HG02970 (cell line): ENCODE measurements around the gene BTBD19.
"Not testable (repeated sequence)": the region's sequence is repeated elsewhere in the genome, so short reads cannot be mapped to it uniquely, and the experiment has no call there.

Experiments
- ATAC-seq: cut with Tn5 transposase; IDR thresholded peaks from one replicate; pipeline ENCODE4 v1.9.1; 2021; ENCODE audit warnings: mild to moderate bottlenecking, moderate library complexity, moderate number of reproducible peaks; ENCODE audit not compliant: unreplicated experiment, low FRiP score

Gene BTBD19

DNA sequence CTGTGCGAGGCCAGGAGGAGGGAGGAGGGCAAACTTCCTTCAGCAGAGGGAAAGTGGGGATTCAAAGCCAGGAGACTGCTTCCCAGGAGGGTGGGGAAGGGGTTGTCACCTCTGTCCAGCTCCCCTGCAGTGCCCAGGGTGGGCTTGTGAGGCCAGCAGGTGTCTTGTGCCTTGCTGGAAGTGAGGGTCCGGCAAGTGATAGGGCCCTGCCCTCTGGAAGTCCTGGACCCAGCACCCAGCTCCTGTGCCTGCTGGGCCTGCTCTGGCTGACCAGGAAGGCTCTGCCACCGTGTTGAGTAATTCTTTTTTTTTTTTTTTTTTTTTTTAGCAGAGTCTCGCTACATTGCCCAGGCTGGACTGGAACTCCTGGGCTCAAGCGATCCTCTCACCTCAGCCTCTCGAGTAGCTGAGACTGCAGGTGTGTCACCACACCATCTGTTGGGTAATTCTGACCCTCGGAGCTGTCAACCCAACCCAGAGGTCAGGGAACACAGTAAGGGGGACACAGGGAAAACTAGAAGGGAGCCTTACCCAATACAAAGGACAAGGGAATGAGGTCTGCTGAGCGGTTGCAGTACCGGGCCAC lies 21.4 kb upstream of the BTBD19 start:
- ATAC-seq: no peak

DNA sequence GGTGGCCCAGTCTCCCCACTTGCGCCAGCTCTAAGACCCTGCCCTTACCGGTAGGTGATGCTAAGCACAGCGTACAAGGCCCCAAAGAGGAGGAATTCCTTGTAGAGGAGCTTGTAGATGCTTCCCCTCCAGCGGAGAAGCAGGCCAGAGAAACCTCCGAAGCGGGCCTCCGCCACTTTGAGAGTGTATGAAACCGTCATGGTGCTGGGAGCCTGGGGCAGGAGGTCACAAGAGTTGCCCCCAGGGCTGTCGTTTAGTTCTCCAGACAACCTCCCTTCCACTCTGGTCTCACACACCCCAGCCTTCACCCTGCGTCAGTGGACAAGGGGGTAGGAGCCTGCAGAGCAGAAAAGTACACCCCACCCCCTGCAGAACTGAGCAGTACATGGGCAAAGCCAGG lies 20.8 kb upstream of the BTBD19 start:
- no peak for ATAC-seq

DNA sequence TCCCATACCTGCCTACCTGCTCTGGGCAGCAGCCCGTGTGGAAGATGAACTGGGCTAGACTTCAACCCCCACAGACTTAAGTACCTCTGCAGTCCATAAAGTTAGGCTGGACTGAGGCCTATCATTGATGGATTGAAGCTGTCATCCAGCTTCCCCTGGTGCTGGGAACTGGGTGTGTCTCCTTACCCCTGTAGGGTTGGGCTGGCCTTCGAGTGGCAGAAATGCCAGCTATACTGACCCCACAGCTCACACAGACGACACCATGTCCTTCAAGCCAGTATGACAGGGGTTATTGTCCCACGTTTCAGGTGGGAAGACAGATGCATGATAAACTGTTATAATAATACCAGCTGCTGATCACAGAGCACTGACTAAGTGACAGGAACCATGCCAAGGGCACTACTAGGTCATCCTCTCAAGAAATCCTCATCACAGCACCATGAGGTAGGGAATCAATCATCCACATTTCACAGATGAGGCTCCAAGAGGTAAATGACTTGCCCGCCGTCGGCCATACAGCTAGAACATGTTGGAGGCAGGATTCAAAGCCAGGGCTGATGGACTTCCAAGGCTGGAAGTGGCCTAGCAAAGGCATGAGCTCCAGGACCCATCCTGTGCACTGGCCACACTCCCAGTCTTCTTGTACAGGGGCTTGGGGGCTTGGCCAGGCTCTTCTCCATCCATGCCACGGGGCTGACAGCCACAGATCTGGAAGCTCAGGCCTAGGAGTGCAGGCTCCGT lies 20.0 kb upstream of the BTBD19 start, which contains the start of gene BEST4:
BEST4 (minus strand) TSS at position 51 of the 741 bp plus-strand sequence. CDS start 465 bp downstream, outside the sequence.
- ATAC-seq: no peak

DNA sequence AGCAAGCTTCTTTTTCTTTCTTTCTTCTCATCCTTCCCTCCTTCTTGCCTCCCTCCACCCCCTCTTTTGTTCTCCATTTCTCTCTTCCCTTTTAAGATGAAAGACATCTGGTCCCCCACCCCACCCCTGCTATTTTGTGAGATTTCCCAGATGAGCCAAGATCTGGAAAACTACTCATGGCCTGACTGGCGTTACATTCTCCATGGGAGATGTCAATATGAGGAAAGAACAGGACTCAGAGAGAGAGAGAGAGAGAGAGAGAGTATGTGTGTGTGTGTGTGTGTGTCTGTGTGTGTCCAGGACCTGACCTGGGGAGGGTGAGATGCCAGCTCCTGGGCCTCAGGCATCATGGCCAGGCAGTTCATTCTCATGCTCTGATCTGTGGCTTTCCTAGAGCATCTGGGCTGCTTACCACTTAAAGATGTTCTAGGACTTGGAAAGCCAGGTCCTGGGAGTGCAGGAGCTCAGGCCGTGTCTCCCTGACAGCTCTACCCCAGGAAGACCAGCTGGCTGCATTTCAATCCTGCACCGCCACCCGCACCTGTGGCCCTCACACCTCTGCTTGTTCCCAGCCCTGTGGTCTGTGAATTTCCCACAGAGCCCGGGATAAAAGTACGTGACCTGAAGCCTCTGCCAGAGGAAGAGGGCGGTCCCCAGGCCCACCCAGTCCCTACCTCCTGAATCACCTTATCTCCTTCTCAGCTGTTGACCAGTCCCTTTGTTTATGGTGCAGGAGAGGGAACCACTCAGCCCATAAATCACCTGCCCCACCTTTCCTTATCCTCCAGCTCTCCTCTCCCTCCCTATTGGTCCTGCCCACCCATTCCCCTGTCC lies 17.1 kb upstream of the BTBD19 start:
- no peak for ATAC-seq

DNA sequence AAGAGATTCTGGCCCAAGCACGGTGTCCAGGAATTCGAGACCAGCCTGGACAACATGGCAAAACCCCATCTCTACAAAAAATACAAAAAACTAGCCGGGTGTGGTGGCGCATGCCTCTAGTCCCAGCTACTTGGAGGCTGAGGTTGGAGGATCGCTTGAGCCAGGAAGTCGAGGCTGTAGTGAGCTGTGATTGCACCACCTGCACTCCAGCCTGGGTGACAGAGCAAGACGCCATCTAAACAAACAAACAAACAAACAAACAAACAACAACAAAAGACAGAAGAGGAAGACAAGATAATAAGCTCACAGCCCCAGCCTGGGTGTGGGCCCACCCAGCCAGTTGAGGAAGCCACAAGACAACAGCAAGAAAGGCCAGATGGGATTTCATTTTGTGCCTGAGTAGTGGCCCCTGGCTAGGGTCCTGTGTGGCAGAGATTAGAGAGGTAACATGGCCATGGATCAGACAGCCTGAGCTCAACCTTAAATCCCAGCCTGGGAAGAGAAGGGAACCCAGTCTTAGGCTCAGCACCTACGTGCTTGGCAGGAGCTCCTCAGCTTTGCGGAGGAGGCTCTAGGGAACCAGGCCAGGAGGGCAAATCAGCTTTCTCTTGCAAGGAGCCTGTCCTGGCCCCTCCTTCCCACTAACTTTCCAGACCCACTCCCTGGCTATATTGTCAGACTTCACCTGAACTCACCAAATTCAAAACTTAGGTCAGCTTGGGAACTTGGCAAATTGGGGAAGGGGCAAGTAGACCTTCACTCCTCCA lies 15.4 kb upstream of the BTBD19 start:
- no peak for ATAC-seq

DNA sequence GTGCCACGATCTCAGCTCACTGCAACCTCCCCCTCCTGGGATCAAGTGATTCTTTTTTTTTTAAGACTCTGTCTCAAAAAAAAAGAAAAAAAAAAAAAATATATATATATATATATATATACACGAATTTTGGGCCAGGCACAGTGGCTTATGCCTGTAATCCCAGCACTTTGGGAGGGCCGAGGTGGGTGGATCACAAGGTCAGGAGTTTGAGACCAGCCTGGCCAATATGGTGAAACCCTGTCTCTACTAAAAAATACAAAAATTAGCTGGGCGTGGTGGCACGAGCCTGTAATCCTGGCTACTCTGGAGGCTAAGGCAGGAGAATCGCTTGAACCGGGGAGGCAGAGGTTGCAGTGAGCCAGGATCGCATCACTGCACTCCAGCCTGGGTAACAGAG lies 10.4 kb upstream of the BTBD19 start:
- ATAC-seq: not testable (repeated sequence)

DNA sequence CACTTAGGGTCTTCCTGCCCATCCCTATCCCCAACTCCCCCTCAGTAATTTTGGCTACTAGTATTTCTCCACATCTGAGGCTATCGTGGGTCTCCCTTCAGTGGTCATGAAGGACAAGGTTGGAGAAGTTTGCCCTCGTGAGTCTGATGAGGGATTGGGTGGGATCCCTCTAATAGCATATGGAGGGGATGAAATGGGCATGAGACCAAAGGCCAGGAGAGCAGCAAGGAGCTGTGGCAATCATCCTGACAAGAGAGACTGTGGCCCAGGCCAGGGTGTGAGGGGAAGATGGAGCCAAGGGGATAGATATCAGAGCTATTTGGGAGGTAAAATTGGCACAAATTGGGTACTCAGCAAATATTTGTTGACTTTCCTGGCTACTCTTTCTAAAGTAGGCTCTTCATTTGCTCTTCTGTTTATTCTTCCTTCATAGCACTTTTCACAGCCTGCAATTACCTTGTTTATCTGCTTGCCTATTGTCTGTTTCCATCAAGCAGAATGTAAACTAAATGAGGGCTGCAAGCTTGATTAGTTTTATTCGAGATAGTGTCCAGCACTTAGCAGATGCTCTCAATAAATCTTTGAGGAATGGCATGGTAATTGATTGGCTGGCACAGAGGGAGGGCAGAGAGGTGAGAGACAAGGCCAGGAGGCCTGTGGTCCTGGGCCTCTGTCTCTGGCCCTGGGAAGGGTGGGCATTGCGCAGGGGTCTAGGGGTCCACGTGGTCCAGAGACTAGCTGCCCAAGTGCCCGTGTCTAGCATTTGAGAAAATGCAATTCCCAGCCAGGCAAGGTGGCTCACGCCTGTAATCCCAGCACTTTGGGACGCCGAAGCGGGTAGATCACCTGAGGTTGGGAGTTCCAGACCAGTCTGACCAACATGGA lies 9.6 kb upstream of the BTBD19 start:
- no peak for ATAC-seq

DNA sequence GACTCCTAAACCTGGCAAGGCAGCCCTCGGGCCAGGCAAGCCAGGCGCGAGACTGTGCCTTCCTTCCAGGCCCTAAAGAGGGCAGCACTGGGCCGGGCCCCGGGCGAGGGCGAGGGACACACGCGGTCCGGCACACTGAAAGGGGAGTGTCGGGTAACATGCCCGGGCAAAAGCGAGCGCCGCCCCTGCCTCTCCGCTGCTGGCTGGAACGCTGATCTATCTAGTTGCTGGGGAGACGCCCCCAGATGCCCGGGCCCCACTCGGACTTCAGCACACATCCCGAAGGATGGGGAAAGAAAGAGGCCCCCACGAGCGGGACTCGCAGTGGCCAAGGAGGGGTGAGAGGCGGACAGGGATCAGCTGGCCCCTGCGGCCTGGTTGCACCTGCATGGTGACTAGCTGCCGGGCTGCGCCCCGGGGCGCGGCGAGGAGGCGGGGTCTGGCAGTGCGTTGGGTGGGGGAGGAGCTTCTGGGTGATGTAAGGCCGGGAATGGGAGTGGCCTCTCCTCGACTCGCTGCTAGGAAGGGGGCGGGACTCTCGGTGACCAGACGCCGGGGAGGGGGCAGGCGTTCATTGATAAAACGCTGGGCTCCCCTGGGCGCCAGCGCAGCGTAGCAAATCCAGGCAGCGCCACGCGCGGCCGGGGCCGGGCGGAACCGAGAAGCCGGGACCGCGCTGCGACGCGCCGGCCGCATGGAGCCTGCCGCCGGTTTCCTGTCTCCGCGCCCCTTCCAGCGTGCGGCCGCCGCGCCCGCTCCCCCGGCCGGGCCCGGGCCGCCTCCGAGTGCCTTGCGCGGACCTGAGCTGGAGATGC lies 8.3 kb upstream of the BTBD19 start, which contains the start of gene PLK3:
PLK3 (plus strand) TSS at position 608 of the 815 bp plus-strand sequence; CDS start at position 695, 87 bp downstream.
- ATAC-seq: peak; percentile 79

DNA sequence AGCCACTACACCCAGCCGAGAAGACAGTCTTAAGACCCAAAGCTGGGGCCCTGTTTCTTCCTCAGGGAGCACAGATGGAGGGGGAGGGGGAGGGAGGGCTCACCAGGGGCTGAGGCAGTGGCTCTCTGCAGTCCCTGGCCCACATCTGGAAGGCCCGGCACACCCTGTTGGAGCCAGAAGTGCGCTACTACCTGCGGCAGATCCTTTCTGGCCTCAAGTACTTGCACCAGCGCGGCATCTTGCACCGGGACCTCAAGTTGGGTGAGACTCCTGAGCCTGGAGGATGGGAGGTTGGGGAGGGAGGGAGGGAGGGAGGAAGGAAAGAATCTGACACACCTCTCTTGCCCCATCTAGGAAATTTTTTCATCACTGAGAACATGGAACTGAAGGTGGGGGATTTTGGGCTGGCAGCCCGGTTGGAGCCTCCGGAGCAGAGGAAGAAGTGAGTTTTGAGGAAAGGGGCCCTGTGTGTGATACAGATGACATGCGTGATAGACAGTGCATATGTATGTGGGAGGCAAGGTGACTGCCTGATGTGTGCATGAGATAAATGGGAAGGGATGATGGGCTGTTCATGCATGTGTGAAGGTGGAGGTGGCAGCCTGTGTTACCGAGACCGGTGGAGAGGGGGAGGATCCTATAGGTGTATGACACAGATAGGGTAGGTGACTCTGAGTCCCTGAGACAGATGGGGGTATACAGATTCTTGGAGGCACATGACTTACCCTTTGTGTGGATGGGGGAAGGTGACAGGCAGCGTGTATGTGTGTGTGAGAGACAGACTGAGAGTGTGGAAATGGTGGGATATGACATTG lies 6.6 kb upstream of the BTBD19 start:
- ATAC-seq: no peak

DNA sequence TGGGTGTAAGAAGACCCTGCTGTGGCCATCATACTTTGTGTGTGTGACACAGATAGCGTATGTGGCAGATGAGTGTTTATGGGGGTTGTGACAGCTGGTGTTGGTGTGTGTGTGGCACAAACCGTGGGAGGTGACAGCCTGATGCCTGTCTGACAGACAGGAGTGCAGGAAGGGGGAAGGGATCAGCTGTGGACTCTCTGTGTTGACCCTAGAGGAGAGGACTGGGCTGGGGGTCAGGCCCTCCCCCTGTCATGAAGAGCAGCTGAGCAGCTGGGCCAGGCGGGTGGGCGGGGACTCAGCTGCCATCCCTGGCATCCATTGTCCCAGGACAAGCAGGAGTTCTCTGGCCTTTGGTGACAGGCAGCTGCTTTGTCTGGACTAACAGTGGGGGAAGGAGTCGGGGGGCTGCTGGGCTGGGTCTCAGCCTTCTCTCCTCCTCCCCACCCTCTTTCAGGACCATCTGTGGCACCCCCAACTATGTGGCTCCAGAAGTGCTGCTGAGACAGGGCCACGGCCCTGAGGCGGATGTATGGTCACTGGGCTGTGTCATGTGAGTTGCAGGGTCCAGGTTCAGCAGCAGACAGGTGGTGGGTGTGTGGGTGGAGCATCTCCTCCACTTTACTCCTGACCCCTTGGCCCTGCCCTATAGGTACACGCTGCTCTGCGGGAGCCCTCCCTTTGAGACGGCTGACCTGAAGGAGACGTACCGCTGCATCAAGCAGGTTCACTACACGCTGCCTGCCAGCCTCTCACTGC lies 5.8 kb upstream of the BTBD19 start:
- no peak for ATAC-seq

DNA sequence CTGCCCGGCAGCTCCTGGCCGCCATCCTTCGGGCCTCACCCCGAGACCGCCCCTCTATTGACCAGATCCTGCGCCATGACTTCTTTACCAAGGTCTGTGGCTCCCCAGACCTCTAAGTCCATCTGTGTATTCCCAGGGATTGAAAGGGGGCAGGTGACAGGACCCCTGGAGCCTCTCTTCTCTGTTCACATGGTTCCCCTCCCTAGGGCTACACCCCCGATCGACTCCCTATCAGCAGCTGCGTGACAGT lies 5.3 kb upstream of the BTBD19 start:
- ATAC-seq: no peak

DNA sequence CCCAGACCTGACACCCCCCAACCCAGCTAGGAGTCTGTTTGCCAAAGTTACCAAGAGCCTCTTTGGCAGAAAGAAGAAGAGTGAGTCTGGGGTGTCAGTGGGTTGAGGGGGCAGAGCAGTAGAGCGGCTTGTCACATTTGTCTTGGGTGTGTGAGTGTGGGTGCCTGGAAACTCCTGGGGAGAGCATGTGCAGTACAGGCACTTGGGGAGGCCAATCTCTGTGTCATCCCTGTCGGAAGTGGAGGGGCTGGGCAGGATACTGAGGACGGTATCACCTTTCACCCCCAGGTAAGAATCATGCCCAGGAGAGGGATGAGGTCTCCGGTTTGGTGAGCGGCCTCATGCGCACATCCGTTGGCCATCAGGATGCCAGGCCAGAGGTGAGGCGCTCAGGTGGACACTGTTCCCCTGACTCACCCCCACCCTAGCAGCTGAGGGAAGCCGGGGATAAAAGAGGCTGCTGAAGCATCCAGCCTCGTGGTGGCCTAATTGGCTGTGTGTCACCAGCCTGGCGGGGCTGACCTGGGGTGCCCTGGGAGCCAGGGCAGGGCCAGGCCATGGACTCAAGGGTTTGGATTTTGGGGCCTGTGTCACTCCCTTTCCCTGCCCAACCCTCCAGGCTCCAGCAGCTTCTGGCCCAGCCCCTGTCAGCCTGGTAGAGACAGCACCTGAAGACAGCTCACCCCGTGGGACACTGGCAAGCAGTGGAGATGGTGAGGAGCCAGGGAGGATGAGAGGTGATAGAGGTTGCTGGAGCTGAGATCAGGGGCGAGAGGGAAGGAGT lies 4.8 kb upstream of the BTBD19 start:
- no peak for ATAC-seq

DNA sequence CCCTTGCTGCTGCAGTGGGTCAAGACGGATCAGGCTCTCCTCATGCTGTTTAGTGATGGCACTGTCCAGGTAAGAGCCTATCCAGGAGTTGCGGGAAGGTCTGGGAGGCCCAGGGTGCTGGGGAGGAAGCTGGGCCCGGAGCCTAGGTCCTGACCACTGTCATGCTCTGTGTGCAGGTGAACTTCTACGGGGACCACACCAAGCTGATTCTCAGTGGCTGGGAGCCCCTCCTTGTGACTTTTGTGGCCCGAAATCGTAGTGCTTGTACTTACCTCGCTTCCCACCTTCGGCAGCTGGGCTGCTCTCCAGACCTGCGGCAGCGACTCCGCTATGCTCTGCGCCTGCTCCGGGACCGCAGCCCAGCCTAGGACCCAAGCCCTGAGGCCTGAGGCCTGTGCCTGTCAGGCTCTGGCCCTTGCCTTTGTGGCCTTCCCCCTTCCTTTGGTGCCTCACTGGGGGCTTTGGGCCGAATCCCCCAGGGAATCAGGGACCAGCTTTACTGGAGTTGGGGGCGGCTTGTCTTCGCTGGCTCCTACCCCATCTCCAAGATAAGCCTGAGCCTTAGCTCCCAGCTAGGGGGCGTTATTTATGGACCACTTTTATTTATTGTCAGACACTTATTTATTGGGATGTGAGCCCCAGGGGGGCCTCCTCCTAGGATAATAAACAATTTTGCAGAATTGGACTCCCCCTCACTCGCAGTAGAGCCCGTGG lies 2.9 kb upstream of the BTBD19 start:
- no peak for ATAC-seq

DNA sequence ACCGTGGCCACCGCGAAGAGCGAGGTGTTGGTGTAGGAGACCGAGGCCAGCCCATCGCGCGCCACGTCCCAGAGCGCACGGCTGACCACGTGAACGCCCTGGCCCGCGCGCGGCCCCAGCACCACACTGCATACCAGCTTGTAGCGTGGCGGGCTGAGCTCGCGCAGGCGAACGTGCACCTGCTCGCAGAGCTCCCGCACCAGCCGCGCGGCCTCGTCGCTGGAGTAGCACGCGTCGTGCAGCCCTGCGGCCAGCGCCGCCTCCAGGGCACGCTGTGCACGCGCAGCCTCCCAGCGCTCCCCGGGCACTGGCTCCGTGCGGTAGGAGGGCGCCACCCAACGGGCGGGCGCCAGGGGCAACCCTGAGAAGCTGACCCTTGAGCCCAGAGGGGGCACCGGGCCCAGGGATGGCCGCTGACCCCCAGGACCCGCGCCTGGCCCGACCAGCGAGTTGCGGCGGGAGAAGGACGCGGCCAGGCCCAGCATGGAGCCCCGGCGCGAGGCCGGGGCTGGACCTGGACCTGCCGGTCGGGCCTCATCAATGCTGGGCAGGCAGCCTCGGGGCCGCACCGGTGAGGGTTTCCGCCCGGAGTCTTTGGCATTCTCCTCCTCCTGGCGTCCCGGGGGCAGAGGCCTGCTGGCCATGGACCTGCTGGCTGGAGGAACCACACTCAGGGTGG lies 2.2 kb upstream of the BTBD19 start:
- no peak for ATAC-seq

DNA sequence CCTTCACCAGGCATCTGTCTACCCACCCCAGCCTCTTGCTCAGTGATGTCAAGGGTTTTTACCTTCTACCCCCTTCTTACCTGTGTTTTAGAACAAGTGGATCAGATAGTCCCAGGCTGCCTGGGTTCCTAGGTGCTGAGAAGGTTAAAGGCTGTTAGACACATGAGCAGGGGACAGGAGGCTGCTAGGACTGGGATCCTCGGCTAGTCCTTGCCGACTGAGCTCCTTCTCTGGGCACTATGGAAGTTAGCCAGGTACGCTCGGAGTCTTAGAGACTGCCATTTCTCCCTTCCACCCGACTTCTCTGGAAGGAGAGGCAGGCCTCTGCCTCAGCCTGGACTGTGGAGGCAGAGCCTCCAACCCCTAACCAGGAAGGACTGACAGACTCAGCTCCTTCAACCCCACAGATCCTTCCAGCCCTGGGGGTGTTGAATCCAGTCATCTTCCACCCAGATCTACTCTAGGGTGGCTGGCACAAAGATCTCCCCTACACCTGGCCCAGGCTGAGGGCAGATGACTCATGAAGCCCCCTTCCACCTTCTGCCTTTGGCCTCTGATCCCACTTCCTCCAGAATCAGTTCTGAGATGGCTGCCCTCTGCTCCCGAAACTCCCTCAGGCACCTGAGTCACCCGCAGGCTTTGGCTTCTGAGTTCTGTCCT lies 1.5 kb upstream of the BTBD19 start, which contains the start of gene DYNLT4:
DYNLT4 (minus strand) TSS at position 648 of the 660 bp plus-strand sequence. CDS start 683 bp downstream, outside the sequence.
- no peak for ATAC-seq
